ENCODE measurements around the gene NEK5.

NEK5 gene

DNA sequence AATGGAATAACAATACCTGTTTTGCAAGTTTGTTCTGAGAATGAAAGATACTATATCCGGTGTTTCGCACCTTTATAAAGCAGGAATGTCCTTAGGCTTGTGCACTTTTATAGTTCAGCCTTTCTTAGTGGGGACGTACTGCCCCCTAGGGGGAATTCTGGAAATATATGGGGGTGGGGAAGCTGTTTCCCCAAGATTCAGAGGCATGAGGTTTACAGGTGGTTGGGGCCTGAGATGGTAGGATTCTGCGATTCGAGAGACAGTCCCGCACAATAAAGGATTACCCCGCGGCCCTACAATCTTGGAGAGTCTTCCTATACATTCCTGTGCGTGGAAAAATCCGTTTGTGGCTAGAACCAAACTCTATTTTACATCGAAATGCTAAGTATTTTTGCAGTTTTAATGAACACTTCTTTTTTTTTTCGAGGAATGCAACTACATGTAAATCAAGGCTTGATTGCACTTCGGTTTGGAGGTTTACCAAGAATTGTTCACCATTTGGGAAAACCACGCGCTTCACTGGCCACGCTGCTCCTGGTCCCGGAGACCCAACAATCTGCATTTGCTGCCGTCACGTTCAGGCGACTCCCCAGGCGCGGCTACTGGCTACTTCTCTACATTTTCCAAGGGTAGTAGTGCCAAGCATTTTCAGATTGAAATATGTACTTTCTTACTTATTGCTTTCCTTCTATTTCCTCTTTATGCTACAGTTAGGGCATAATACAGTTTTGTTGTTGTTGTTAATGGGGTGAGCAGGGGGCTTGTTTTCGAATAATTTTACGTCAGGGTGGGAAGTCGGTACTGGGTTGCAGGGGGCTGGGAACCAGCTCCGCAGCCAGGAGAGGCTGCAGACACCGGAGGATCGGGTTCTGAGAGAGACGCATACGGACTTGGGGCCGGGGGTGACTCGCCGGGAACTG lies 830 bp downstream of the NEK5 start:
- H3K4me1 ChIP-seq (ENCODE audit: control insufficient read depth in 1 of 2, insufficient read depth in 1 of 2, low read depth in 1 of 2, low read length in 1 of 2) = peaks cover 16 to 21% of the 10 kb centered on the region in 2 experiments
- H3K36me3 ChIP-seq = peaks cover 5% of the 10 kb centered on the region
- TF ChIP-seq, protein P1, sequence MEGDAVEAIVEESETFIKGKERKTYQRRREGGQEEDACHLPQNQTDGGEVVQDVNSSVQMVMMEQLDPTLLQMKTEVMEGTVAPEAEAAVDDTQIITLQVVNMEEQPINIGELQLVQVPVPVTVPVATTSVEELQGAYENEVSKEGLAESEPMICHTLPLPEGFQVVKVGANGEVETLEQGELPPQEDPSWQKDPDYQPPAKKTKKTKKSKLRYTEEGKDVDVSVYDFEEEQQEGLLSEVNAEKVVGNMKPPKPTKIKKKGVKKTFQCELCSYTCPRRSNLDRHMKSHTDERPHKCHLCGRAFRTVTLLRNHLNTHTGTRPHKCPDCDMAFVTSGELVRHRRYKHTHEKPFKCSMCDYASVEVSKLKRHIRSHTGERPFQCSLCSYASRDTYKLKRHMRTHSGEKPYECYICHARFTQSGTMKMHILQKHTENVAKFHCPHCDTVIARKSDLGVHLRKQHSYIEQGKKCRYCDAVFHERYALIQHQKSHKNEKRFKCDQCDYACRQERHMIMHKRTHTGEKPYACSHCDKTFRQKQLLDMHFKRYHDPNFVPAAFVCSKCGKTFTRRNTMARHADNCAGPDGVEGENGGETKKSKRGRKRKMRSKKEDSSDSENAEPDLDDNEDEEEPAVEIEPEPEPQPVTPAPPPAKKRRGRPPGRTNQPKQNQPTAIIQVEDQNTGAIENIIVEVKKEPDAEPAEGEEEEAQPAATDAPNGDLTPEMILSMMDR (IDR thresholded peaks at IDR 0.05) = peak; percentile 60
- peak overlapping the region; percentile 50 to 75 for H3K4me3 ChIP-seq (ENCODE audit: low read depth in 1 of 2, low read length in 1 of 2)
- H3K27ac ChIP-seq = no peak overlapping the region
- no peaks in the 10 kb centered on the region for H3K9me3 ChIP-seq
- peaks cover 28% of the 10 kb centered on the region for H3K27me3 ChIP-seq

DNA sequence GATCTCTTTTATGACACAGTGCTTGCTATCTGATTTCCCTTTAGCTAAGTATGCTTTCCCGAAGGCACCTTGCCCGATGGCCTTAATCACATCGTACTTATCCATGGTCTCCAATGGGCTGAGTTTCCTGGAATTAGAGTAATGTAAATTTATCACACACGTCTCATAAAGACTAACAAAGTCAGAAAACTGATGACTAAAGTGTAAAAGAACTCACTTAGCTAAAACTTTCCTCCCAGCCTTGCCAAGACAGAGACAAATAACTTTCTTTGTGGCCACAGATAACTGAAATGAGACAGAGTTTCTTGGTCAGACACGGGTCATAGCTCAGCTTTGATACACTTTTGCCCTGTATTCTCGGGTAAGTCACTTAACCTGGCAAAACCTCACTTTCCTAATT lies 1.5 kb downstream of the NEK5 start:
- H3K27ac ChIP-seq = no peak overlapping the region
- TF ChIP-seq, protein P1 (IDR thresholded peaks at IDR 0.05) = no peak
- H3K4me3 ChIP-seq (ENCODE audit: low read depth in 1 of 2, low read length in 1 of 2) = no peak overlapping the region

DNA sequence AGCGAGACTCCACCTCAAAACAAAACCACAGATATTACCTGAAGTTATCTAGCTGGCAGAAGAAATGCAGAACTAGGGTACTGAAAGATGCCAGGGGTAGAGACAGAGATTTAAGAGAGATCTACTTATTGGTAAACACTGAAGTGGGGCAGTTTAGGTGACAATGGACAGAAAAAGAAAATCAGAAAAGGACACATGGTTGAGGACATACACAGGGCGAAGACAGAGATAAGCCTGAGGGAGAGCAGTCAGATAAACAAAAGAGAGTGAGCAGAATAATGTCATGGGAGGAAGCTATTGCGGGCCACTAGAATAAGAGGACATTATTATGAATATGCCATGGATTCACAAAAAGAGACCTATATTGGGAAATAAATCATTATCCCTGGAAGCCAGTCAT lies 3.3 kb downstream of the NEK5 start:
- Histone ChIP-seq H3K27me3 (peaks cover 28% of the 10 kb centered on the region), H3K36me3 (no peaks in the 10 kb centered on the region), H3K27ac (no peak overlapping the region), H3K9me3 (no peaks in the 10 kb centered on the region), H3K4me1 (ENCODE audit: control insufficient read depth in 1 of 2, insufficient read depth in 1 of 2, low read depth in 1 of 2, low read length in 1 of 2) (peaks cover 16 to 21% of the 10 kb centered on the region in 2 experiments), H3K4me3 (ENCODE audit: low read depth in 1 of 2, low read length in 1 of 2) (no peak overlapping the region)
- TF ChIP-seq, protein P1 (IDR thresholded peaks at IDR 0.05) = no peak

More for the DNA sequence above, 1.5 kb downstream of the NEK5 start:
- H3K9me3 ChIP-seq = no peaks in the 10 kb centered on the region
- H3K36me3 ChIP-seq = no peaks in the 10 kb centered on the region
- H3K27me3 ChIP-seq = peaks cover 28% of the 10 kb centered on the region
- H3K4me1 ChIP-seq (ENCODE audit: control insufficient read depth in 1 of 2, insufficient read depth in 1 of 2, low read depth in 1 of 2, low read length in 1 of 2) = peaks cover 16 to 21% of the 10 kb centered on the region in 2 experiments

DNA sequence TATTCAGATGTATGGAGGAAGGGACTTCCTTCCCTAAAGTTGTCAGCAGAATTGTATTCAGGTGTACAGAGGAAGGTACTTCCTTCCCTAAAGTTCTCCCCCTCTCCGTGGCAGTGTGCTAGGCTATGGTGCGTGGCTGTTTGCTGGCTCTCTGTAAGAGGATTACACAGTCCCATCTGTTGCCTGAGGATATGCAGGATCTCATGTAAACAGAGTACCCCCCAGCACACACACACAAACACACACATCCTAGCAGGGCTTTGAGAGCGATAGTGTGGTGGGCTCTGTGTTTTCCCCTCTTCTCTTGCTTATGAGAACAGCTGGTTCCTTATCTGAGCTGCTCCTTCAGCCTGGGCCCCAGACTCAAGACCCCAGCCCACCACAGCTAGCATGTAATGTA lies 10.3 kb downstream of the NEK5 start:
- H3K9me3 ChIP-seq = no peaks in the 10 kb centered on the region
- no peak overlapping the region for H3K27ac ChIP-seq
- H3K4me1 ChIP-seq (ENCODE audit: control insufficient read depth in 1 of 2, insufficient read depth in 1 of 2, low read depth in 1 of 2, low read length in 1 of 2) = no peaks in the 10 kb centered on the region
- TF ChIP-seq, protein P1 (IDR thresholded peaks at IDR 0.05) = no peak
- H3K27me3 ChIP-seq = peaks cover 1% of the 10 kb centered on the region
- H3K36me3 ChIP-seq = no peaks in the 10 kb centered on the region
- no peak overlapping the region for H3K4me3 ChIP-seq (ENCODE audit: low read depth in 1 of 2, low read length in 1 of 2)

DNA sequence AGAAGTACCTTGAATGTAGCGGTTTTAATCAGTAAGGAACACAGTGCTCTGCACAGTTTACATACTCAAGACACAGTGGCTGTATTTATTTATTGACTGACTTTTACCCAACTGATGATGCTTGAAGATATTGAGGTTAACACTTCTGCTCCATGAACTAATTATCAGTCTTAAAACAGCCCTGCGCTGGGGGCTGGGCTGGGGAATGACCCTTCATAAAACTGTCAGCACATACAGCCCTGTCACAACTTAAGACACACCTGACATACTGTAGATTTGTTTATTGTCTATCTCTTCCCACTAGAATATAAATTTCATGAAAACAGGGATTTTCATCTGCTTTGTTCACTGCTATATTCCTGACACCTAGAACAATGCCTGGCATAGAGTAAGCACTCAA lies 10.8 kb downstream of the NEK5 start:
- H3K27ac ChIP-seq = no peak overlapping the region
- H3K4me1 ChIP-seq (ENCODE audit: control insufficient read depth in 1 of 2, insufficient read depth in 1 of 2, low read depth in 1 of 2, low read length in 1 of 2) = no peaks in the 10 kb centered on the region
- H3K27me3 ChIP-seq = no peaks in the 10 kb centered on the region
- TF ChIP-seq, protein P1 (IDR thresholded peaks at IDR 0.05) = no peak
- no peaks in the 10 kb centered on the region for H3K9me3 ChIP-seq
- no peak overlapping the region for H3K4me3 ChIP-seq (ENCODE audit: low read depth in 1 of 2, low read length in 1 of 2)
- H3K36me3 ChIP-seq = no peaks in the 10 kb centered on the region
